Activated naive CD4-positive, alpha-beta T cell treated with anti-CD3 and anti-CD28 coated beads, Interleukin-2, amount 50 U/mL, for 72 hours (primary cell): ENCODE results near the gene HSBP1L1. TPM values are rescaled to one million over a fixed set of nuclear protein-coding genes. Genes with fewer than 3 reads are reported as not detected.
"Not testable (repeated sequence)": the region's sequence is repeated elsewhere in the genome, so short reads cannot be mapped to it uniquely, and the experiment has no call there.

ENCODE experiments used
- ATAC-seq, 2 donors: fragments of 150-1000 bp; cut with Tn5 transposase; 2 replicates each; pipeline ENCODE4 v1.10.0; 2021; ENCODE audit warnings: mild to moderate bottlenecking in 2 of 2, moderate library complexity in 2 of 2
- DNase-seq, 2 donors: peaks; one replicate each; pipeline ENCODE4 v3.0.0; 2021 to 2022; ENCODE audit warnings: low spot score in 2 of 2
- H3K27ac Mint-ChIP-seq, 2 donors: one replicate each; pipeline ENCODE4 v1.8.0; 2022; ENCODE audit warnings: mild to moderate bottlenecking in 2 of 2, mixed read lengths in 2 of 2
- H3K36me3 Mint-ChIP-seq, 2 donors: one replicate each; pipeline ENCODE4 v1.8.0; 2022; ENCODE audit warnings: mixed read lengths in 2 of 2
- H3K9me3 Mint-ChIP-seq, 2 donors: one replicate each; pipeline ENCODE4 v1.8.0; 2022; ENCODE audit warnings: mixed read lengths in 2 of 2
- total RNA-seq, 2 donors: library from RNA; stranded (reverse); gene quantifications; one replicate each; pipeline ENCODE4 v1.2.3, GENCODE V29; 2022

The HSBP1L1 gene
- total RNA-seq, 2 donors from 2014 or later, result 5.9 to 21.6 TPM

- ATAC-seq, result peak; percentile 24 to 48
- DNase-seq, result no peak
- Mint-ChIP-seq H3K36me3 (peaks cover 5 to 12% of the 10 kb centered on the region in 2 donors), H3K9me3 (no peaks in the 10 kb centered on the region), H3K27ac (peak overlapping the region; percentile 65 to 89)
Measured at GRCh38 chr18:79950515-79951341, 13.7 kb upstream of the HSBP1L1 start.

GRCh38 chr18:79951545-79952455 is 12.6 kb upstream of the HSBP1L1 start, which contains the start of gene SLC66A2:
TSS of gene SLC66A2 (minus strand) at chr18:79951653. CDS start at chr18:79950926, 727 bp downstream.
- H3K9me3 Mint-ChIP-seq, result no peaks in the 10 kb centered on the region
- peak within 1 kb of the TSS; percentile 65 to 89 for H3K27ac Mint-ChIP-seq
- peaks cover 5 to 12% of the 10 kb centered on the region in 2 donors for H3K36me3 Mint-ChIP-seq
- peak; percentile 90 to 98 for DNase-seq
- ATAC-seq, result peak; percentile 89 to 90

- H3K27ac Mint-ChIP-seq, result no peak overlapping the region
- peaks cover 5 to 12% of the 10 kb centered on the region in 2 donors for H3K36me3 Mint-ChIP-seq
- no peaks in the 10 kb centered on the region for H3K9me3 Mint-ChIP-seq
- ATAC-seq (no peak), DNase-seq (no peak)
Measured at GRCh38 chr18:79952456-79952995, 11.9 kb upstream of the HSBP1L1 start.

- H3K36me3 Mint-ChIP-seq, result peaks cover 5 to 12% of the 10 kb centered on the region in 2 donors
- DNase-seq (no peak), ATAC-seq (no peak)
- H3K9me3 Mint-ChIP-seq, result no peaks in the 10 kb centered on the region
- no peak overlapping the region for H3K27ac Mint-ChIP-seq
Measured at GRCh38 chr18:79952996-79953559, 11.4 kb upstream of the HSBP1L1 start.

- DNase-seq (no peak), ATAC-seq (no peak)
- no peaks in the 10 kb centered on the region for H3K9me3 Mint-ChIP-seq
- no peak overlapping the region for H3K27ac Mint-ChIP-seq
- H3K36me3 Mint-ChIP-seq, result peaks cover 5 to 12% of the 10 kb centered on the region in 2 donors
Measured at GRCh38 chr18:79953971-79954651, 10.3 kb upstream of the HSBP1L1 start.

GRCh38 chr18:79954791-79955190 is 9.7 kb upstream of the HSBP1L1 start:
- no peaks in the 10 kb centered on the region for H3K9me3 Mint-ChIP-seq
- DNase-seq (no peak), ATAC-seq (no peak)
- no peak overlapping the region for H3K27ac Mint-ChIP-seq
- peaks cover 5 to 9% of the 10 kb centered on the region in 2 donors for H3K36me3 Mint-ChIP-seq

GRCh38 chr18:79955302-79956075 is 9.0 kb upstream of the HSBP1L1 start:
- ATAC-seq (peak in 1 of 2 donors; percentile 12), DNase-seq (no peak)
- H3K9me3 Mint-ChIP-seq, result no peaks in the 10 kb centered on the region
- H3K36me3 Mint-ChIP-seq, result peaks cover under 1 to 2% of the 10 kb centered on the region in 2 donors
- H3K27ac Mint-ChIP-seq, result no peak overlapping the region

- ATAC-seq, result no peak
- DNase-seq, result no peak
- Mint-ChIP-seq H3K9me3 (no peaks in the 10 kb centered on the region), H3K36me3 (no peaks in the 10 kb centered on the region), H3K27ac (no peak overlapping the region)
Measured at GRCh38 chr18:79956276-79956675, 8.2 kb upstream of the HSBP1L1 start.

- DNase-seq (no peak), ATAC-seq (no peak)
- Mint-ChIP-seq H3K36me3 (no peaks in the 10 kb centered on the region), H3K9me3 (no peaks in the 10 kb centered on the region), H3K27ac (no peak overlapping the region)
Measured at GRCh38 chr18:79958981-79959380, 5.5 kb upstream of the HSBP1L1 start.

GRCh38 chr18:79960161-79960801 is 4.2 kb upstream of the HSBP1L1 start:
- H3K27ac Mint-ChIP-seq, ATAC-seq, H3K9me3 Mint-ChIP-seq, DNase-seq, H3K36me3 Mint-ChIP-seq: not testable (repeated sequence)

- Mint-ChIP-seq H3K27ac (no peak overlapping the region), H3K9me3 (no peaks in the 10 kb centered on the region), H3K36me3 (no peaks in the 10 kb centered on the region)
- ATAC-seq (no peak), DNase-seq (no peak)
Measured at GRCh38 chr18:79960921-79961526, 3.4 kb upstream of the HSBP1L1 start.

- no peaks in the 10 kb centered on the region for H3K9me3 Mint-ChIP-seq
Measured at GRCh38 chr18:79961527-79962291, 2.7 kb upstream of the HSBP1L1 start.

GRCh38 chr18:79962311-79962710 is 2.1 kb upstream of the HSBP1L1 start:
- Mint-ChIP-seq H3K27ac (no peak overlapping the region), H3K36me3 (no peaks in the 10 kb centered on the region), H3K9me3 (no peaks in the 10 kb centered on the region)
- no peak for DNase-seq
- no peak for ATAC-seq

More at GRCh38 chr18:79961527-79962291, 2.7 kb upstream of the HSBP1L1 start:
- DNase-seq (no peak), ATAC-seq (no peak)
- Mint-ChIP-seq H3K27ac (no peak overlapping the region), H3K36me3 (no peaks in the 10 kb centered on the region)
